HG03571 (cell line): ENCODE results near the gene HSF4.
A peak's percentile ranks its signal among the peaks of the same experiment; 100 is the strongest.

Experiments
- ATAC-seq: cut with Tn5 transposase; IDR thresholded peaks from one replicate; pipeline ENCODE4 v1.9.1; 2021; ENCODE audit not compliant: unreplicated experiment

HSF4 gene

GRCh38 chr16:67150047-67150832, 14.3 kb upstream of the HSF4 start:
- no peak for ATAC-seq

DNA sequence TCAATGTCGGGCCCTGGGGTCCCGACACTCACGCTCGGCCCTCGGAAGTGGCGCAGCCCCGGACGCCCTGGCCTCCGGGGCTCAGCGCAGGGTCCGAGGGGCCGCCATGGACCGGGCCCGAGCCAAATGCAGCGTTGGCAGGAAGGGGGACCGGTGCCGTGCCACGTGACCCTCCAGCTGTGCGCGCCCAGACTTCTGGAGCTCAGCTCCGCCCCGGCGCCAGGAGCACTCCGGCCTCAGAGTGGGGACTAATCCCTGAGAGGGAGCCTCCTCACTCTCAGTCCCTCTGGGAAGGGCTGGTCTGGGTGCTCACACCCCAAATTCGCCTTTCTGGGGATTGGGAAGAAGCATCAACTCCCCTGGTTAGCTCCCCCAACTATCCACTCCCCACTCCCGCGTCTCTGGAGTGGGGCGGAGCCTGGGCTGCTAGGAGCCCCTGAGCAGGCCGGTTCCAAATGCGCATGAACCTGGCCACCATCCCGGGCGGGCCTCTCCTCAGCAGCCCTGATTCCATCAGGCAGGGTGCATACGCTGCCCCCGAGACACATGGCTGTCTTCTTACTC, 13.6 kb upstream of the HSF4 start, which contains the start of gene B3GNT9:
Gene B3GNT9 (minus strand): TSS at position 166 of the 564 bp plus-strand sequence. CDS start 513 bp downstream, outside the sequence.
- no peak for ATAC-seq

- ATAC-seq, result no peak
These were observed 13.0 kb upstream of the HSF4 start for GRCh38 chr16:67151431-67152097.

GRCh38 chr16:67154578-67155294, 9.8 kb upstream of the HSF4 start:
- ATAC-seq, result no peak

- ATAC-seq, result no peak
These were observed 9.0 kb upstream of the HSF4 start for GRCh38 chr16:67155295-67156142.

- ATAC-seq, result no peak
These were observed 8.3 kb upstream of the HSF4 start for GRCh38 chr16:67156143-67156844.

- ATAC-seq, result no peak
These were observed 7.3 kb upstream of the HSF4 start for GRCh38 chr16:67157106-67157748.

GRCh38 chr16:67157892-67158635, 6.5 kb upstream of the HSF4 start:
- no peak for ATAC-seq

GRCh38 chr16:67158637-67159600, 5.6 kb upstream of the HSF4 start:
- peak; percentile 30 for ATAC-seq

GRCh38 chr16:67161595-67162058, 2.9 kb upstream of the HSF4 start:
- no peak for ATAC-seq

DNA sequence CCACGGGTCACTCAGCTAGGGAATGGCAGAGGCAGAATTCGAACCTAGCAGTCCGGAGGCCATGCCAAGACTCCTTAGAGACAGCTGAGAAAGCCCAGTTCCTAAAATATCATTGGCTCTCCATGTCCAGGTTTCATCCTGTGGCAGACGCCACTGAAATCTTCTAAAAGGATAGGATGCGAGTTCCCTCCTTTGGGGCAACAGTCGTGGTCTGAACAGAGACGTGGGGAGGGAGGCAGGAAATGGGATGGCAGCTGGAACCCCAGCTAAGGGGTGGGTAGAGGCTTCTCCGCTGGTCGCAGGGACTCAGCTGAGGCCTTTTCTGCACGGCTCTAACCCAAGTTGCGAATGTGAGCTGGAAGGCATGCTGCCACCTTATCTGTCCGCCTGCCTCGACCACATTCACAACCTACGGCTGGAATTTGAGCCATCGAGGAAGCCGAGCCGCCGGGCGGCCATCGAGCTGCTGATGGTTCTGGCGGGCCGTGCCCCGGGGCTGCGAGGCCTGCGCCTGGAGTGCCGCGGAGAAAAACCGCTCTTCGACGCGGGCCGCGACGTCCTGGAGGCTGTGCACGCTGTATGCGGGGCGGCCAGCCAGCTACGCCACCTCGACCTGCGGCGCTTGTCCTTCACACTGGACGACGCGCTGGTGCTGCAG, 1.9 kb upstream of the HSF4 start:
- ATAC-seq, result no peak

DNA sequence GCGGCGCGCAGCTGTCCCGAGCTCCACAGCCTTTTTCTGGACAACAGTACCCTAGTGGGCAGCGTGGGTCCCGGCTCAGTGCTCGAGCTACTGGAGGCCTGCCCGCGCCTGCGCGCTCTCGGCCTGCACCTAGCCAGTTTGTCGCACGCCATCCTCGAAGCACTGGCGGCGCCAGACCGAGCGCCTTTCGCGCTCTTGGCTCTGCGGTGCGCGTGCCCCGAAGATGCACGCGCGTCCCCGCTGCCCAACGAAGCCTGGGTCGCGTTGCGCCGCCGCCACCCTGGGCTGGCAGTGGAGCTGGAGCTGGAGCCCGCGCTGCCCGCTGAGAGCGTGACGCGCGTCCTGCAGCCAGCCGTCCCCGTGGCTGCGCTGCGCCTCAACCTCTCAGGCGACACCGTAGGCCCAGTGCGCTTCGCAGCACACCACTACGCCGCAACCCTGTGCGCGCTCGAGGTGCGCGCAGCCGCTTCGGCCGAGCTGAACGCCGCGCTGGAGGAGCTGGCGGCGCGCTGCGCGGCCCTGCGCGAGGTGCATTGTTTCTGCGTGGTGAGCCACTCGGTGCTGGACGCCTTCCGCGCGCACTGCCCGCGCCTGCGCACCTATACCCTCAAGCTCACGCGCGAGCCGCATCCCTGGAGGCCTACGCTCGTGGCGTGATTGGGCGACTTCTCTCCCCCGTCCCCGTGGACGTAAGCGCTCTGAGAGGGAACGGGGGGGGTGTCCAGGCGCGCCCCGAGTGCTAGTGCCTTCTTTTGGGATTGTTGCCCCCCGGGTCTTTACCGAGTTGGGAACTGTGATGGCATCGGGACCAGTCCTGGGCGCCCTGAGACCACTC, 1.2 kb upstream of the HSF4 start:
- ATAC-seq, result no peak

GRCh38 chr16:67163999-67164558, 466 bp upstream of the HSF4 start:
- no peak for ATAC-seq

GRCh38 chr16:67165121-67166078, 855 bp downstream of the HSF4 start:
- no peak for ATAC-seq
